ENCODE data around the gene PLCD3.

The PLCD3 gene

DNA sequence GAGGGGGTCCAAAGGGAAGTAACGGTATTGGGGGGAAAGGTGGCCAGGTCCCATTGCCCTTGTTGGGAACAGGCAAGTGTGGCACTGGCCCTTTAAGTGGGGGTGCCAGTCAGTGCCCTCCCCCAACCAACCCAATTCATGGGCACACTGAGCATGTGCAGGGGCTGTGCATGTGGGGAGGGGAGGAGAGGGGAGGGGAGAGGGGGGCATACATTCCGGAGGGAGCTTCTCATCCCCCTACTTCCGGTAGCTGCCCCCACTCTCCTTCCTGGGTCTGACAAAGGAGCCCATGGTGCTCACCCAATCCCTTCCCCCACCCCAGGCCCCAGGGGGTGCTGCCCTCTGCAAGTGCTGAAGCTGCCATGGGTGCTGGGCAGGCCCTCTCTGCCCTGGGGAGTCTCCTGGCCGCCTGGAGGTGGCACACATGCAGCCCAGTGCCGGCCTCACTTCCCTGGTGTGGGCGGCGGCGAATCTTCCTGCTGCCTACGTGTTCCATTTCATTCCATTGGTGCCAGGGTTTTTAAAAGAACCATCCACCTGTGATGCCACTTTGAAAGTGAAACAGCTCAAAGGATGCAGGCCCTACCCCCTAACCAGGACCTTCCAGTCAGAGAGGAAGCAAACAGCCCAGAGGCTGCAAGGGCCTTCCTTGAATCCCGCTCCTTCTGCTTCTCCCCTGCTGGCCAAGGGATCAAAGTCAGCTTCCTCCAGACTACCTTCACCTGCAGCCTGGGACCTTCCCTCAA, 40.4 kb upstream of the PLCD3 start:
- H3K79me2 ChIP-seq (ENCODE audit: control insufficient read depth, low read length) = no peaks in the 10 kb centered on the region
- no peak for TF ChIP-seq CTCF (IDR thresholded peaks at IDR 0.05; ENCODE audit: low read depth, low read length, poor library complexity, severe bottlenecking)
- TF ChIP-seq EZH2phosphoT487 (IDR thresholded peaks at IDR 0.05; ENCODE audit: borderline replicate concordance, low read length) = no peak
- H3K9me3 ChIP-seq (ENCODE audit: control insufficient read depth, insufficient read depth, low read length) = no peaks in the 10 kb centered on the region
- peak overlapping the region; percentile 86 for H3K4me2 ChIP-seq (ENCODE audit: low read length)
- H3K27ac ChIP-seq (ENCODE audit: low read depth, low read length) = peak overlapping the region; percentile 38
- no peaks in the 10 kb centered on the region for H3K36me3 ChIP-seq (ENCODE audit: control insufficient read depth, low read length)
- no peaks in the 10 kb centered on the region for H3K9me2 ChIP-seq (replicated peaks; ENCODE audit: control insufficient read depth, low read length)
- H3K4me3 ChIP-seq (ENCODE audit: low read length) = peak overlapping the region; percentile 70
- peaks cover 17% of the 10 kb centered on the region for H3K4me1 ChIP-seq (ENCODE audit: control insufficient read depth, low read length)
- H4K20me1 ChIP-seq (ENCODE audit: control insufficient read depth, insufficient read depth, low read depth, low read length) = no peaks in the 10 kb centered on the region
- H3F3A ChIP-seq (ENCODE audit: control insufficient read depth, insufficient read depth) = no peaks in the 10 kb centered on the region
- peaks cover 8% of the 10 kb centered on the region; the same call in 1 of the 2 replicates for H3K27me3 ChIP-seq (ENCODE audit: control insufficient read depth, low read length)

DNA sequence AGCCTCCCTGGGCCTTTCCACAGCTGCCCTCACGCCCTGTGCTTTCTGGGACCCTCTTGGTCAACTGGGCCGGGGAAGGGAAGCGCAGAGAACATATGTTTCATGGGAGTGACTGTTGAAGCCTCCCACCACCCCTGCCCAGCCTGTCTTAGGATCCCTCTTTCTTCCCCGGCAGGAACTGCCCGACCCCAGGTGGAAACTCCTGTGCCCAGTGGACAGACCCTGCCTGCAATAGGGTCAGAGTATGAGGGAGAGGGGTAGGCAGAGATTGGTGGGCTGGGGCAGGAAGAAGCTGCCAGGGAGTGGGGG, 39.9 kb upstream of the PLCD3 start:
- Histone ChIP-seq H3K79me2 (ENCODE audit: control insufficient read depth, low read length) (no peaks in the 10 kb centered on the region), H4K20me1 (ENCODE audit: control insufficient read depth, insufficient read depth, low read depth, low read length) (no peaks in the 10 kb centered on the region), H3K4me1 (ENCODE audit: control insufficient read depth, low read length) (peaks cover 17% of the 10 kb centered on the region), H3K4me2 (ENCODE audit: low read length) (peak overlapping the region; percentile 86), H3F3A (ENCODE audit: control insufficient read depth, insufficient read depth) (no peaks in the 10 kb centered on the region), H3K9me3 (ENCODE audit: control insufficient read depth, insufficient read depth, low read length) (no peaks in the 10 kb centered on the region), H3K9me2 (replicated peaks; ENCODE audit: control insufficient read depth, low read length) (no peaks in the 10 kb centered on the region), H3K27me3 (ENCODE audit: control insufficient read depth, low read length) (peaks cover 8% of the 10 kb centered on the region; the same call in 1 of the 2 replicates), H3K27ac (ENCODE audit: low read depth, low read length) (no peak overlapping the region), H3K4me3 (ENCODE audit: low read length) (peak overlapping the region; percentile 70), H3K36me3 (ENCODE audit: control insufficient read depth, low read length) (no peaks in the 10 kb centered on the region)
- no peak for TF ChIP-seq EZH2phosphoT487 (IDR thresholded peaks at IDR 0.05; ENCODE audit: borderline replicate concordance, low read length)

DNA sequence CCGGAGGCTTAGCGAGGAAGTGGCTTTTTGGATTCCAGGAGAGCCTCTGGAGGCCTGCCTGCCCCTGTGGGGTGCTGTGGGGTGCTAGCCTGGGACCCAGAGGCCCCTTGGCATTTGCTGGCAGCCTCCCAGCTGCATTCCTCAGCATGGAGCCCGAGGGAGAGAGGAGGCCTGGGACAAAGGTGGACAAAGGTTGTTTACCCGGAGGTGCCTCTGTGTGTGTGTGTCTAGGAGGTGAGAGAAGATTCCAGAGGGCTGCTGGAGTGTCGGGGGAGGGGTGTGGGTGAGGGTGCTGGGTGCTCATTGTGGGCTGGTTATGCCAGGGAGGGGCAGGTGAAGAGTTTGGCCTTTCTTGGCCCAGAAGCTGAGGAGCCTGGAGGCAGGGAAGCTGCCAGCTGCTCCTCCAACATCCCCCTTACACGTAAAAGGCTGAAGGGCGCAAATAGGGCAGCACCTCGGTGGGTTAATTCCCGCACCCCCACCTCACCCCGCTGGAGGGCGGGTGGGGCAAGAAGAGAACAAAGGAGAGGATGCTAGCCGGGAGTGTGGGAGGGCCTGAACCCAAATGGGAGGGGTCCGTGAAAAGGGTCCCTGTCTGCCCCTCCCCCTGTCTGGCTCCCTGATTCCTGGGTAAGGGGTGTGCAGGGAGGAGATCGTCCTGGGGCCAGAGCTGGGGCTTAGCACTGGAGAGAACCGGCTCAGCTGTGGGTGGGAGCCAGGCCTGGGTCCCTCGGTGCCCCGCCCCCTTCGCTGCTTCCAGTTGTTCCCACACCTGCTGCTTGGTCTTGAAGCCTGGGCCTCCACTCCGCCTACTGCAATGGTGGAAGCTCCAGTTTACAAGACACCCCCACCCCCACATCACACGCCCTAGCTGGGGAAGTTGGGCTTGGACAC, 39.3 kb upstream of the PLCD3 start:
- H3K9me2 ChIP-seq (replicated peaks; ENCODE audit: control insufficient read depth, low read length) = no peaks in the 10 kb centered on the region
- H3K79me2 ChIP-seq (ENCODE audit: control insufficient read depth, low read length) = no peaks in the 10 kb centered on the region
- H3F3A ChIP-seq (ENCODE audit: control insufficient read depth, insufficient read depth) = no peaks in the 10 kb centered on the region
- H3K9me3 ChIP-seq (ENCODE audit: control insufficient read depth, insufficient read depth, low read length) = no peaks in the 10 kb centered on the region
- H3K4me3 ChIP-seq (ENCODE audit: low read length) = peak overlapping the region; percentile 70
- H3K4me1 ChIP-seq (ENCODE audit: control insufficient read depth, low read length) = peaks cover 17% of the 10 kb centered on the region
- TF ChIP-seq CTCF (IDR thresholded peaks at IDR 0.05; ENCODE audit: low read depth, low read length, poor library complexity, severe bottlenecking) = no peak
- no peak for TF ChIP-seq EZH2phosphoT487 (IDR thresholded peaks at IDR 0.05; ENCODE audit: borderline replicate concordance, low read length)
- H3K4me2 ChIP-seq (ENCODE audit: low read length) = peak overlapping the region; percentile 86
- H3K27ac ChIP-seq (ENCODE audit: low read depth, low read length) = no peak overlapping the region
- H3K36me3 ChIP-seq (ENCODE audit: control insufficient read depth, low read length) = no peaks in the 10 kb centered on the region
- no peaks in the 10 kb centered on the region for H4K20me1 ChIP-seq (ENCODE audit: control insufficient read depth, insufficient read depth, low read depth, low read length)
- H3K27me3 ChIP-seq (ENCODE audit: control insufficient read depth, low read length) = peaks cover 8% of the 10 kb centered on the region; the same call in 1 of the 2 replicates

All from DOHH2 (cell line).